Measurements from ENCODE around the gene HINFP.
A peak's percentile ranks its signal among the peaks of the same experiment; 100 is the strongest.

Gene HINFP

GRCh38 chr11:119169282-119169719 lies 47.9 kb downstream of the HINFP start:
- no peaks in the 10 kb centered on the region for H4K20me1 ChIP-seq (ENCODE audit: insufficient read depth, low read length)
- H3K27me3 ChIP-seq (ENCODE audit: insufficient read depth, low read length, poor library complexity): no peaks in the 10 kb centered on the region
- H3K4me3 ChIP-seq (ENCODE audit: low read depth in 1 of 2, low read length in 2 of 2): peak overlapping the region; percentile 75 to 88
- TF ChIP-seq EZH2 (IDR thresholded peaks at IDR 0.05; ENCODE audit: borderline replicate concordance, low read depth, low read length, severe bottlenecking): no peak
- TF ChIP-seq CTCF (IDR thresholded peaks at IDR 0.05; ENCODE audit: borderline replicate concordance, extremely low read depth, low read length, poor library complexity, severe bottlenecking): no peak
- DNase-seq: peak; percentile 35
- H3K79me2 ChIP-seq (ENCODE audit: insufficient read depth, low read length): no peaks in the 10 kb centered on the region
- H3K9me3 ChIP-seq (ENCODE audit: insufficient read depth, low read length, severe bottlenecking): no peaks in the 10 kb centered on the region
- H3K9ac ChIP-seq (ENCODE audit: low read depth, low read length): peak overlapping the region; percentile 84
- peak overlapping the region; percentile 76 for H3K27ac ChIP-seq (ENCODE audit: low read length)
- H3K36me3 ChIP-seq (ENCODE audit: insufficient read depth, low read length): no peaks in the 10 kb centered on the region
- peaks cover 16% of the 10 kb centered on the region for H3K4me1 ChIP-seq (ENCODE audit: insufficient read depth, low read length)
- H3K4me2 ChIP-seq (ENCODE audit: insufficient read depth, low read length): peak overlapping the region; percentile 93
- ATAC-seq (ENCODE audit: insufficient read depth, low read depth): peak; percentile 36
- H2AFZ ChIP-seq (ENCODE audit: low read depth, low read length): peak overlapping the region; percentile 99

GRCh38 chr11:119172513-119172912 lies 51.1 kb downstream of the HINFP start:
- no peak for TF ChIP-seq EZH2 (IDR thresholded peaks at IDR 0.05; ENCODE audit: borderline replicate concordance, low read depth, low read length, severe bottlenecking)
- no peak for TF ChIP-seq CTCF (IDR thresholded peaks at IDR 0.05; ENCODE audit: borderline replicate concordance, extremely low read depth, low read length, poor library complexity, severe bottlenecking)
- ATAC-seq (ENCODE audit: insufficient read depth, low read depth): no peak

GRCh38 chr11:119173453-119173852 lies 52.1 kb downstream of the HINFP start:
- no peaks in the 10 kb centered on the region for H4K20me1 ChIP-seq (ENCODE audit: insufficient read depth, low read length)
- no peak overlapping the region for H3K4me2 ChIP-seq (ENCODE audit: insufficient read depth, low read length)
- H3K4me1 ChIP-seq (ENCODE audit: insufficient read depth, low read length): peaks cover 16% of the 10 kb centered on the region
- H3K27me3 ChIP-seq (ENCODE audit: insufficient read depth, low read length, poor library complexity): no peaks in the 10 kb centered on the region
- TF ChIP-seq CTCF (IDR thresholded peaks at IDR 0.05; ENCODE audit: borderline replicate concordance, extremely low read depth, low read length, poor library complexity, severe bottlenecking): no peak
- no peak for TF ChIP-seq EZH2 (IDR thresholded peaks at IDR 0.05; ENCODE audit: borderline replicate concordance, low read depth, low read length, severe bottlenecking)
- no peak overlapping the region for H3K27ac ChIP-seq (ENCODE audit: low read length)
- no peak for ATAC-seq (ENCODE audit: insufficient read depth, low read depth)
- no peak for DNase-seq
- no peaks in the 10 kb centered on the region for H3K9me3 ChIP-seq (ENCODE audit: insufficient read depth, low read length, severe bottlenecking)
- H3K79me2 ChIP-seq (ENCODE audit: insufficient read depth, low read length): no peaks in the 10 kb centered on the region
- no peak overlapping the region for H2AFZ ChIP-seq (ENCODE audit: low read depth, low read length)
- no peak overlapping the region for H3K4me3 ChIP-seq (ENCODE audit: low read depth in 1 of 2, low read length in 2 of 2)
- no peaks in the 10 kb centered on the region; the same call in 1 of the 2 replicates for H3K36me3 ChIP-seq (ENCODE audit: insufficient read depth, low read length)
- H3K9ac ChIP-seq (ENCODE audit: low read depth, low read length): no peak overlapping the region

More at GRCh38 chr11:119172513-119172912, 51.1 kb downstream of the HINFP start:
- no peak for DNase-seq
- Histone ChIP-seq H2AFZ (ENCODE audit: low read depth, low read length) (no peak overlapping the region), H3K4me2 (ENCODE audit: insufficient read depth, low read length) (no peak overlapping the region), H3K9me3 (ENCODE audit: insufficient read depth, low read length, severe bottlenecking) (no peaks in the 10 kb centered on the region), H3K4me1 (ENCODE audit: insufficient read depth, low read length) (peaks cover 16% of the 10 kb centered on the region), H3K4me3 (ENCODE audit: low read depth in 1 of 2, low read length in 2 of 2) (no peak overlapping the region), H3K9ac (ENCODE audit: low read depth, low read length) (no peak overlapping the region), H3K79me2 (ENCODE audit: insufficient read depth, low read length) (no peaks in the 10 kb centered on the region), H3K27ac (ENCODE audit: low read length) (no peak overlapping the region), H3K36me3 (ENCODE audit: insufficient read depth, low read length) (no peaks in the 10 kb centered on the region; the same call in 1 of the 2 replicates), H3K27me3 (ENCODE audit: insufficient read depth, low read length, poor library complexity) (no peaks in the 10 kb centered on the region), H4K20me1 (ENCODE audit: insufficient read depth, low read length) (no peaks in the 10 kb centered on the region)

Measured in DND-41 (cell line).